Hematopoietic multipotent progenitor cell treated with erythropoietin and hydrocortisone succinate and interleukin-3 and kit ligand, for 15 days (in vitro differentiated cells): ENCODE measurements around the gene SPDYE17.
"Not testable (repeated sequence)": the region's sequence is repeated elsewhere in the genome, so short reads cannot be mapped to it uniquely, and the experiment has no call there.

Source experiments
- DNase-seq: peaks from one replicate; pipeline ENCODE4 v3.0.0-alpha.2; 2015; ENCODE audit warnings: low spot score

The SPDYE17 gene

DNA sequence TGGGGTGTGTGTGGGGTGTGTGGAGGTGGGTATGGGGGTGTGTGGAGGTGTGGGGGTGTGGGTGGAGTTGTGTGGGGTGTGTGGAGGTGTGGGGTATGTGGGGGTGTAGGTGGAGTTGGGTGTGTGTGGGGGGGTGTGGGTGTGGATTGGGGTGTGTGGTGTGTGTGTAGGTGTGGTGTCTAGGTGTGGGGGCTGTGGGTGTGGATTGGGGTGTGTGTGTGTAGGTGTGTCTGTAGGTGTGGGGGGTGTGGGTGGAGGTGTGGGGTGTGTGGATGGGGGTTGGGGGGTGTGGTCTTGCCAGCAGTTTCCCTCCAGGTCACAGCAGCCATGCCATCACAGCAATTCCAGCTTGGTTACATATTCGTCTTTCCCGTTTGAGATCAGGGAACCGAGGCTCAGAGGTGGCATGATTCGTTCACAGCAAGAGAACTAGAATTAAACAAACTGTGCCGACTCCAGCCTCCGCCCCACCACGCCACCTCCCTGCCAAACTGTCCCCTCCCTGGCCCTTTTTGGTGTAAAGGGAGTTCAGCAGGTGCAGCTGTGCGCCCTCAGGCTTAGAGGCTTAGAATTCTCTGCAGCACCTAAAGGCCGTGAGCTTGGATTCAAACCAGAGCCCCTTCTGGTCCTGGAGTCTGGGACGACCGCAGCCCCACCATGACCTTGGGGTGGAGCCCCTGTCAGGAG lies 33.3 kb downstream of the SPDYE17 start:
- not testable (repeated sequence) for DNase-seq

DNA sequence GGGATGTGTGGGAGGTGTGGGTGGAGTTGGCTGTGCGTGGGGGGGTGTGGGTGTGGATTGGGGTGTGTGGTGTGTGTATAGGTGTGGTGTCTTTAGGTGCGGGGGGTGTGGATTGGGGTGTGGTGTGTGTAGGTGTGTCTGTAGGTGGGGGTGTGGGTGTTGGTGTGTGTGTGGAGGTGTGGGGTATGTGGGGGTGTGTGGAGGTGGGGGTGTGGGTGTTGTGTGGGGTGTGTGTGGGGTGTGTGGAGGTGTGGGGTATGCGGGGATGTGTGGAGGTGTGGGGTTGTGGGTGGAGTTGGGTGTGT lies 33.9 kb downstream of the SPDYE17 start:
- DNase-seq: no peak

DNA sequence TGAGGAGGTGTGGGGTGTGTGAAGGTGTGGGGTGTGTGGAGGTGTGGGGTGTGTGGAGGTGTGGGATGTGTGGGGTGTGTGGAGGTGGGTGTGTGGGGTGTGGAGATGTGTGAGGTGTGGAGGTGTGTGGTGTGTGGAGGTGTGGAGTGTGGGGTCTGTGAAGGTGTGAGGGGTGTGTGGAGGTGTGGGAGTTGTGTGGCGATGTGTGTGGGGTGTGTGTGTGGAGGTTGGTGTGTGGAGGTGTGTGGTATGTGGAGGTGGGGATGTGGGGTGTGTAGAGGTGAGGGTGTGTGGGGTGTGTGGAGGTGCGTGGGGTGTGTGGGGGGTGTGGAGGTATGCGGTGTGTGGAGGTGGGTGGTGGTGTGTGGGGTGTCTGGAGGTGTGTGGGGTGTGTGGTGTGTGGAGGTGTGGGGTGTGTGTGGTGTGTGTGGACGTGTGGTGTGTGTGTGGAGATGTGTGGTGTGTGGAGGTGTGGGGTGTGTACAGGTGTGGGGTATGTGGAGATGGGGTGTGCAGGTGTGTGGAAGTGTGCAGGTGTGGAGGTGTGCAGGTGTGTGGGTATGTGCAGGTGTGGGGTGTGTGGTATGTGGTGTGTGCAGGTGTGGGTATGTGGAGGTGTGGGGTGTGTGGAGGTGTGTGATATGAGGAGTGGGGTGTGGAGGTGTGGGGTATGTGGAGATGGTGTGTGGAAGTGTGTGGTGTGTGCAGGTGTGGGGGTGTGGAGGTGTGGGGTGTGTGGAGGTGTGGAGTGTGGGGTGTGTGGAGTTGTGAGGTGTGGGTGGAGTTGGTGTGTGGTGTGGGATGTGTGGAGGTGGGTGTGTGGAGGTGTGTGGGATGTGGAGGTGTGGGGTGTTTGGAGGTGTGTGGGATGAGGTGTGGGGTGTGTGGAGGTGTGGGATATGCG lies 34.5 kb downstream of the SPDYE17 start:
- no peak for DNase-seq

DNA sequence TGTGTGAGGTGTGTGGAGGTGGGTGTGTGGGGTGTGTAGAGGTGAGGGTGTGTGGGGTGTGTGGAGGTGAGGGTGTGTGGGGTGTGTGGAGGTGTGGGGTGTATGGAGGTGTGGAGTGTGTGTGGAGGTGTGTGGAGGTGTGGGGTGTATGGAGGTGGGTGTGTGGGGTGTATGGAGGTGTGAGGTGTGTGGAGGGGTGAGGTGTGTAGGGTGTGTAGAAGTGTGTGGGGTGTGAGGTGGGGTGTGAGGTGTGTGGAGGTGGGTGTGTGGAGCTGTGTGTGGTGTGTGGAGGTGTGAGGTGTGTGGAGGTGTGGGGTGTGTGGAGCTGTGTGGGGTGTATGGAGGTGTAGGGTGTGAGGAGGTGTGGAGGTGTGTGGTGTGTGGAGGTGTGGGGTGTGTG lies 35.2 kb downstream of the SPDYE17 start:
- not testable (repeated sequence) for DNase-seq

DNA sequence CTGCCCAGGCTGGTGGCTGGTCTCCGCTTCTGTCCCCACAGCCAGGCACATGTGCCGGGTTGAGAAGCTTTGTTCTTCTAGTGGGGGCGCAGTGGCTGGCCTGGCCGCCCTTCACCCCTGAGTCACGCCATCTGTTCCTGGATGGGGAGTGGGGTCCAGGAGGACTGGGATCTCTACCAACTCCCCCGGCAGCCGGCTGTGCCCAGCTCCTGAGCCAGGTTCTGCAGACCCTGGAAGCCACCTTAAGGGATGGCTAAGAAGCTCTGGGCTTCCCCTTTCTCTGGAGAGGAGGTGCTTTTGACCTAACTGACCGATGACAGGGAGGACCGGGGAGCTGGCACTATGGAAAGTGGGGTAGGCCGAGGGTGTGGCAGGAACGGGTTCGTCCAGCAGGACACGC lies 37.9 kb downstream of the SPDYE17 start:
- not testable (repeated sequence) for DNase-seq

DNA sequence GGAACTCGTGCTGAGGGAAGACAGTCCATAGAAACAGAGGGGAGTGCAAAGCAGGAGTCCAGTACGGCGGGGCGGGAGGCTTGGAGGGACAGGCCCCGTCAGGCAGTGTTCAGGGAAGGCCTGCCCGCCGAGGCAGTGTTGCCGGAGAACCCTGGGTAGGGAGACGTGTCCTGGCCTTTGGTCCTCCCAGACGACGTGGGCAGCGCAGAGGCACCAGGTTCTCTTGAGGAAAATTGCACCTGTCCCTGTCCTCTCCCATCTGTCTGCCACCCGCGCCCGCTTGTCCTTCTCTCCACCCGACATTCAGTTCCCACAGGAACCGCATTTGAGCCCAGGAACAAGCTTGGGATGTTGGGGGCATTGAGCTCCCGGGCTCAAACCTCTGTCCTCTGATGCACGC lies 38.3 kb downstream of the SPDYE17 start:
- DNase-seq: not testable (repeated sequence)

DNA sequence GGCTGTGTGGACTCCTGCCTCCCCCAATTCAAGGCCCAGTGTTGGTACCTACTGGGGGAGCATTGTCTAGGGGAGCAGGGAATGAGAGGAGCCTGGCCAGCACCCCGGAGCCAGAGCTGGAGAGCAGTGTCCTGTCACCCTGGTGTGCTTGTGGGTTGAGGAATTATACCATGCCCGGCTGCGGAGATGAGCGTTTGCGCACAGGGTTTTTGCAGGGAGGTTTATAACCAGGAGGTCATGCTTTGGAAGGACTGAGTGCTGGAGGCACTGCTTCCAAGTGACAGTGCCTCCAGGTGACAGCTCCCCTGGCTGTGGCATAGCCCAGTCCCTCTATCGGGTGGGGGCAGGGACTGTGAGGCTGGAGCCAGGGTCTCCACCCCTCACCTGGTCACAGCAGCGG lies 39.3 kb downstream of the SPDYE17 start:
- not testable (repeated sequence) for DNase-seq

DNA sequence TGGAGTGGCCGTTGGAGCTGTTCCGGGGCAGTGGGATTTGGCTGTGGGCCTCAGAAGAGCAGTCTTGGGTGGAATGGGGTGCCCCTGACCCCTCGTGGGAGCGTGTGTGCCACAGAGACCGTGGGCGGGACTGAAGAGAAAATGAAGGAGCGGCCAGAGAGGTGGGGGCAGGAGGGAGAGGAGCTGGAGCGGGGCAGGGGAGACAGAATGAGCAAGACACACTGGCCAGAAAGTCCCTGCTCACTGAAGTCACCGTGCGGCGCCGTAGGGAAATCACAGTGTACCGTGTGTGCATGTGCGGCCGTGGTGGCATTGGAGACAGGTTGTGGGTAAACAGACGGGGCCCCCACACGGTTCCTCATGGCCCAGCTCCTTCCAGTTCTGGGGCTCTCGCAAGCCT lies 40.0 kb downstream of the SPDYE17 start:
- DNase-seq: not testable (repeated sequence)

DNA sequence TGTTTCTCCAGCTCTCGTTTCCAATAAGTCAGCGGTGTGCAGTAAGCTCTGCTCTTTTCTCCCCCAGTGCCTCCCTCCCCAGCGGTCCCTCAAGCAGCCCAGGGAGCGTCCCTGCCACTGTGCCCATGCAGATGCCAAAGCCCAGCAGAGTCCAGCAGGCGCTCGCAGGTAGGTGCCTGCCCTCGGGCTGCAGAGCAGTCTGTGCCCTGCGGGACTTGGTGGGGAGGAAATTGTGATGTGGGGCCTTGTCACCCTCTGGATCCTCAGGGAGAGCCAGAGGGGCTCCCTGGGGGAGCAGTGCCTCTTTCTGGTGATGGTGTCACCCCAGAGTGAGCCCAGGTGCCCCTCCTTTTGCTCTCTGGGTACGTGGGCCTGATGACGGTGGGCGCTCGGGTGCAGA lies 42.0 kb downstream of the SPDYE17 start:
- DNase-seq: not testable (repeated sequence)

DNA sequence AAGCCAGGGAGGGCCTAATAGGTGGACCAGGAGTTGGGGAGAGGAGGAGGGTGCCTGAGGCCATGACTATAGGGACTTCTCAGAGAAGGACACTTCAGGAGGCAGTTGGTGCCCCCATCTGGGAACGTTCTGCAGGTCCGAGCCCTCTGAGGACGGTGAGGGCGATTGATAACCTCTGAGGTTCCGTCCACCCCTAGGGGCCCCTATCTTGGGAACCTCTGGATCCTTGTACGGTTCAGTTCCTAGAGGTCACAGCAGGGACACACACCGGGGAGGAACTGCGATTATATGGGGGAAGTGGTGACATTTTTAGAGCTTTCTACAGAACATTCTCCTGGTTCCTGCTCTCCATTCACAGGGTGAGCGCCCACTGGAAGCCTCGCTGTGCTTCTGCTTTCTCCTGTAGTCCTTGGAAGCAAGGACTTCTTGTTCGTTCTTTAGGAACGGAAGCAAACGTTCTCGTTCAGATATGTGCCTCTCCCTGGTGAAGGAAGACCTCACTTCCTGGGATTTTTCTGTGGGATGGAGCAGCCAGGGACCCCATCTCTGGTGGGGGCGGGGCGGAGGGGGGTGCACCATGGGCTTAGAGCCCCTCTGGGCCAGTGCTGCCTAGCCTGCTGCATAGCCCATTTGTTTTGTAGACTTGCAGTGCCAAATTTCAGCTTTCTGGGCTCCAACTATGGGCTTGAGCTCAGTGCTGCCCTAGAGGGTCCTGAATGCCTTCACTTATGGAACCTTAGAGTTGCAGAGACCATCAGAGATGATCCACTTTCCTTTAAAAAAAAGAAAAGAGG lies 46.0 kb downstream of the SPDYE17 start:
- not testable (repeated sequence) for DNase-seq

DNA sequence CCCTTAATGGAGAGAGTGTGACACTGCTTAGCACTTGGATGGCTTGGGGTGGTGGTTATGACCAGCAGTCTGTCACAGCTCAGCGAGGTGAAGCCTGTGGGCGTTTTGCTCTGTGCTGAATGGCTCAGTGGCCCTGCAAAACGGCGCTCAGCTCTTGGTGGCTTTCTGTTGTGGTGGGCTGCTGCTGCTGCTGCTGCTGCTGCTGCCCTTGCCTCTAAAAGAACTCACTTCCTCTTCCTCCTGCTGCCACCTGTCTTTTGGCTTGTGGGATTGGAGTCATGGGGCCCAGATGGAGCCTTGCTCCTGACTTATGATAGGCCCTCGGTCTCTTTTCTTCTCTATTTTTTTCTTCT lies 47.4 kb downstream of the SPDYE17 start:
- not testable (repeated sequence) for DNase-seq

DNA sequence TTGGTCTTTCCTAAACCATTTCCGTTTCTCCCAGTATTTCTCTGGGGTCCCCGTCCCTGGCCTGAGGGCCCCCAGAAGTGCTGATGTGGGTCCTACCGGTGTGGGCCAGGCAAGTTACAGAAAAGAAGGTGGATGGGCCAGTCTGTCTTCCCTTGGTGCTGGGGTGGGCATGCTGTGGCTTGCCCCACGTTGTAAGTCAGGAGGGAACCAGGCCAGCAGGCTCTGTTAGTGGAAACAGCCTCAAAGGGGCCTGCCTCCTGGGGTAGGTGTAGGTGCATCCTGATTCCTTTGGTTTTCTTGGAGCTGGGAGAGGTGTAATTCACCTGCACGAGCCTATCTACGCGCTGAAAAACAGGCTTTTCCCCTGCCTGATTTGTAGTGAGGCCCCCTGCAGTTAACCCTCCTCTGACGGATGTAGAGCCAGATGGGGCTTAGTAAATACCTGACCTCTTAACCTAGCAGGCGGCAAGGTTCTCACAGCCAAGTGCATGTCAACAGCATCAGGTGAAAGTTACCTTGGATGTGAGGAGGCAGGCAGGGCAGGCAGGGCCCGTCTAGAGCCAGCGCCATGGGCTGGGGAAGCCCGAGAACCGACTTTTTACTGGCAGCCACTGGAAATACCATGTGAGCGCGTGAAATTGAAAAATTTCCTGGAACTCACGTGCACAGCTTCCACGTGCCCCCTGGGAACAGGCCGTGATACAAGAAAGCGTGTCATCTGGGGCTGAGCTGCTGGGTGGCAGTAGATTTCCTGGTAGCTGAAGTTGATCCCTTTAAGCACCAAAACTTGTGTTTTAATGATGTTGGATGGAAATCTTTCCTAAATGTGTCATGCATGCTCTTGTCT lies 48.0 kb downstream of the SPDYE17 start:
- DNase-seq: not testable (repeated sequence)

DNA sequence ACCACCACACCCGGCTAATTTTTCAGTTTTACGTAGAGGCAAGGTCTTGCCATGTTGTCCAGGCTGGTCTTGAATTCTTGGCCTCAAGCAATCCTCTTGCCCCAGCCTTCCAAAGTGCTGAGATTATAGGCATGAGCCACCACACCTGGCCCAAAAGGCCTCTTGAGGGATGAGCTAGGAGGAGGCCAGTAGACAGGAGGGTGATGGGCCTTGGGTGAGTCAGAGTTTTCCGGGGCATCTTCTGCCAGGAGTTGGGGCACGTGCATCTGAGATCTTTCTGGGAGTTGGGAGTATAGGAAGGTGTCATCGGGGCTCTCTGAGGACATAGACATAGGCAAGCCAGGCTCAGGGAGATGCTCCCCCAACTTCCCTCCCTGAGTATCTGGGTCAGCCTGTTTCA lies 48.8 kb downstream of the SPDYE17 start:
- DNase-seq: not testable (repeated sequence)

DNA sequence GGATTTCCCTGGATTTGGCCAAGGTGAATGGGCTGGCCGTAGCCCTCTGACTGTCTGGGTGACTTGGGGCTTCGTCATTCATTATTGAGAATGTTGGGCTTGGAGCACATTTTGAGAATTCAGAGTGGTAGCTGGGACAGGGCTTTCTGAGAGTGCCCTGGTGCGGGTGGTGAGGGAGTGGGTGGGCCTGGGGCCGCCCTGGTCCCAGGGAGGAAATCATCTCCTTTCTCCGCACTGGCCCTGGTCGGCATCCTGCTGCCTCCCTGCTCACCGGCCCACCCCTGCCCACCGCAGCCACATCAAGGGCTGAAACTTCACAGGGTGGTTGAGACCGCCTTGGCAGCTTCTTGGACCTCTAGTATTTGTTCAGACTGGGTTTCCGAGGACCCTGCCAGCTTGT lies 49.7 kb downstream of the SPDYE17 start:
- not testable (repeated sequence) for DNase-seq

DNA sequence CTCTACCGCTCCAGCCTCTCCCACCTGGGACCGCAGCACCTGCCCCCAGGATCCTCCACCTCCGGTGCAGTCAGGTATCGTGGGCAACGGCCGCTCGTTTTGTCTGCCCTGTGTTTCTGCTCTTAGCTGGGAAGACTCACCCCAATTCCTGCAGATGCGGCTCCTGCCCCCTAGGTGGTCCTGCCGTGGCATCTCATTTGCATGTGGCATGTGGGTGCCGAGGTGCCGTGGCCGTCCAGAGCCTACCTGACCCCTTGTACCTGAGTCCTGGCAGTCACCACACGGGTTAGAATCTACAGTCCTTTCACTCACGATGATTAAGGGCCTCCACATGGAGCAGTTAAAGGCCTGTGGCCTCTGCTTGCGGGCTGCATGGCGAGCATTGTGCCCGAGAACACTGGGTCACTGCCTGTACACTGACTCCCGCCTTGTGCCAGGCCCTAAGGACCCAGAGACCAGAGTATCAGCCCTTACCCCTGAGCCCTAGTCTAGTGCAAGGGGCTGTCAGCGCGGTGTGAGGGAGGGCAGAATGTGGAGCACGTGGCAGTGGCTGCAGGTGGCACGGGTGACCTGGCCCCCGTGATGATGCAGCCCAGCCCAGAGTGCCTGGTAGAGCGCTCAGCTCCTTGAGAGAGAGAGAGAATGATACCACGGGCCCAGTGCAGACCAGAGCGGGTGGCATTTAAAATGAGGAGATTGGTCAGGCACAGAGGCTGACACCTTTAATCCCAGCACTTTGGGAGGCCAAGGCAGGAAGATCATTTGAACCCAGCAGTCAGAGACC lies 50.8 kb downstream of the SPDYE17 start:
- not testable (repeated sequence) for DNase-seq

DNA sequence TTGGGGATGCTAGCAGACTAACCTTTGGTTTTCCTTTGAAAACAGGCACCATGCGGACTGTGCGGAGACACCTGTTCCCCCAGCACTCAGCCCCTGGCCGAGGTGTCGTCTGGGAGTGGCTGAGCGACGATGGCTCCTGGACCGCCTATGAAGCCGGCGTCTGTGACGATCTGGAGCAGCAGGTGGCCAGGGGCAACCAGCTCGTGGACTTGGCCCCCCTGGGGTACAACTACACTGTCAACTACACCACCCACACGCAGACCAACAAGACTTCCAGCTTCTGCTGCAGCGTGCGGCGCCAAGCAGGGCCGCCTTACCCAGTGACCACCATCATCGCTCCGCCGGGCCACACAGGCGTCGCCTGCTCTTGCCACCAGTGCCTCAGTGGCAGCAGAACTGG lies 51.6 kb downstream of the SPDYE17 start:
- DNase-seq: not testable (repeated sequence)

DNA sequence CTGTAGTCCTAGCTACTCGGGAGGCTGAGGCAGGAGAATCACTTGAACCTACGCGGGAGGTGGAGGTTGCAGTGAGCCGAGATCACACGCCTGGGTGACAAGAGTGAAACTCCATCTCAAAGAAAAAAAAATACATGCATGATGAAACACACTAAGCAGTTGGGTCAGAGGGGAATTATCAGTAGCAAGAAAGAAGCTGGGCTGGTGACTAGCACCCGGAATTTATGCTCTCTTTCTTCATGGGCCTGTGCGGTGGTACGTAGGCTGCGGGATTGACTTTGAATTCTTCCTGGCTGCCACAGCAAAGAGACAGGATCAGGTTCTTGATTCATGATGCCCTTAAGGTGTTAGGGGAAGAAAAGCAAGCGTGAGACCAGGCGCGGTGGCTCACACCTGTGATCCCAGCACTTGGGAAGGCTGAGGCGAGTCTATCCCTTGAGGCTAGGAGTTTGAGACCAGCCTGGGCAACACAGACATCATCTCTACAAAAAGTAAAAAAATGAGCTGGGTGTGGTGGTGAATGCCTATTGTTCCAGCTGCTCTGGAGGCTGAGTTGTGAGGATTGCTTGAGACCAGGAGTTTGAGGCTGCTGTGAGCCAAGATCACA lies 54.3 kb downstream of the SPDYE17 start:
- DNase-seq: not testable (repeated sequence)

DNA sequence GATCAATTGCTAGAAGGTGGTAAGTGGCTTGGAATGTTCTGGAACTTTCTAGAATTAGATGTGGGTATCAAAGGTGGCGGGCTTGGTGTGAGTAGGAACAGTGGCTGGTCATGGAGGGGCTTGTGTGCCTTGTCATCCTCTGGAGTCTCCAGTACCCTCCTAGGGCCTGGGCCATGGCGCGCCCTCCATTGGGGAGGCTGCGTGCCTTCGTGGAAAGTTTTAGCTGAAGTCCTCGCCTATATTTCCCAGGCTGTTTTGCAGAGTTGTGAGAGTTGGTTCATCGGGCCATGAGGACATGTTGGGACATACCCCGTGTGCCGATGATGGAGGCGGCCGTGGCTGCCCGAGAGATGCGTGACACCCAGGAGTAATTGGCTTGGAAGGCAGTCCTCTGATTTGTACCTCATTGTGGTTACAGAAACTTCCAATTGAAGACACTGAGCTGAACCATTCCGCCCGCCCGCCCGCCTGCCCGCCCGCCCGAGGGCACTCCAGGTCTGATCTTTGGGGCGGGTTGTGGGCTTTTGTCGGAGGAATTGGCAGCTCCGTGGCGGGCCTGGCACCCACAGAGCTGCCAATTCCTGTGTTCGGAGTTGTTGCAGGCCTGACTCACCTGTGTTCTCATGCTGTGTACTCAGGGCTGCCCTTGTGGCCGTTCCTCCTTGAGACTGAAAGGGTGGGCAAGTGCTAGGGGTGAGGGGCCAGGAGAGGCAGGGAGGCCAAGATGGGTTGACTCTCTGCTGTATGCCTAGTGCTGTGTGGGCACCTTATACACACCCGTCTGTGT lies 57.2 kb downstream of the SPDYE17 start:
- not testable (repeated sequence) for DNase-seq

DNA sequence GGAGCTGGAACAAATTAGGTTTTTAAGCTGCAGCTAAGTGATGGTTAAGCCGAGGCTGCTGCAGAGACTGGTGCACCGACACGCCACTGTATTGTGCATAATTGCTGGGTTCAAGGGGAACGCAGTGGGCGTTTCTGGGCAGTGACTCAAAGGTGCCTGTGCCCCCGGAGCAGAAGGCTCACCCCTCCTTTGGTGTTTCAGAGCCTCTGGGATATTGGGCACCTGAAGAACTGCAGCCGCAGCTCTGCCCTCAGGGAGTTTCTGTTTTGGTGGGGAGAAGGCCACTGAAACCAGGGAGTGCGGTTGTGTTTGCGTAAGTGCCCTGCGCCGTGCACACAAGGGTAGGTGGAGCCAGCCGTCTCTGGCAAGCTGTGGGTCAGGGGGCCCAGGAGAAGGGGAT lies 57.8 kb downstream of the SPDYE17 start:
- DNase-seq: not testable (repeated sequence)

DNA sequence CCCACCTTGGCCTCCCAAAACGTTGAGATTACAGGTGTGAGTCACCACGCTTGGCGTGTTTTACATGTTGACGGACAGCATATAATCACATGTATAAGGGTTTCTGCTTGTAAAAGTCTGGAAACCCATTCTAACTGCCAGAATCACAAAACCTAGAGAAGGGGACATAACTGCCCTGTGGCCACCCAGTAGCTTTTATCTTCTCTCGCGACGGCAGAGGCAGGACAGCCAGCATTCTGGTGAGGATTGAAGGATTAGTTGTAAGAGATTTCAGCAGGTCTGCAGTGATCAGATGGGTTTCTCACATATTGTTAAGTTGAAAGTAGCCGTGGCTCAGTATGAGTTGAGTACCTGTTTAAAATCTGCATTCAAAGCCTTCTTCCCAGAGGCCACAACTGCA lies 59.8 kb downstream of the SPDYE17 start:
- not testable (repeated sequence) for DNase-seq
